Measurements from ENCODE around the gene AUH.

GRCh38 chr9:91197232-91198181 lies 164.2 kb downstream of the AUH start:
- TF ChIP-seq CTCF (conservative IDR thresholded peaks at IDR 0.05; ENCODE audit: low read length) (no peak), EZH2phosphoT487 (IDR thresholded peaks at IDR 0.05; ENCODE audit: borderline replicate concordance, low read depth, low read length) (no peak)
